SK-N-SH (cell line): Measurements from ENCODE around the gene FBXO3. TPM values are rescaled to one million over a fixed set of nuclear protein-coding genes. Genes with fewer than 3 reads are reported as not detected.

Source experiments
- CTCF ChIA-PET: fragments of 300-600, 350-600 bp; formaldehyde crosslinking; extraction: SDS; loops from one replicate; lab custom pipeline; 2021; lab: Yijun Ruan, JAX
- POLR2A ChIA-PET: fragments of 350-600 bp; sonication (Branson Sonifier 250); formaldehyde crosslinking; extraction: SDS; loops from one replicate; lab custom pipeline; 2020; ENCODE audit warnings: antibody characterized with exemption, inconsistent platforms; lab: Yijun Ruan, JAX
- DNase-seq: peaks from one replicate; pipeline ENCODE4 v3.0.0; 2012
- H2AFZ ChIP-seq: fragments of 200-600 bp; sonication (generic); 2 replicates; pipeline ENCODE4 v1.8.1; 2016; ENCODE audit warnings: antibody characterized with exemption, mild to moderate bottlenecking, low read depth
- H3F3A ChIP-seq: fragments of 200-600 bp; sonication (generic); replicated peaks from 2 replicates; pipeline ENCODE3; 2016; ENCODE audit warnings: antibody characterized with exemption, mild to moderate bottlenecking; ENCODE audit not compliant: insufficient read depth
- H3K27ac ChIP-seq, 2 experiments: fragments of 200-500 bp in 1 of 2; fragments of 200-600 bp in 1 of 2; sonication (Bioruptor generic) in 1 of 2; sonication (generic), shearing (Covaris generic) in 1 of 2; 2 replicates each; pipeline versions ENCODE4 v1.5.1 to v1.6.1; 2014 to 2016; ENCODE audit warnings: low read depth in 2 of 2, inconsistent platforms in 1 of 2, low read length in 1 of 2, mild to moderate bottlenecking in 1 of 2, mixed read lengths in 1 of 2
- H3K27me3 ChIP-seq: fragments of 200-600 bp; sonication (generic), shearing (Covaris generic); 2 replicates; pipeline ENCODE4 v1.6.1; 2016; ENCODE audit warnings: mixed run types; ENCODE audit not compliant: insufficient read depth
- H3K36me3 ChIP-seq, 2 experiments: fragments of 200-500 bp in 1 of 2; fragments of 200-600 bp in 1 of 2; sonication (Bioruptor generic) in 1 of 2; sonication (generic) in 1 of 2; replicated peaks in 1 of 2; 2 replicates each; pipeline versions ENCODE3 to v1.5.1; 2014 to 2016; ENCODE audit warnings: low read length in 1 of 2, mild to moderate bottlenecking in 1 of 2; ENCODE audit not compliant: insufficient read depth in 2 of 2, control insufficient read depth in 1 of 2
- H3K4me1 ChIP-seq, 2 experiments: fragments of 200-500 bp in 1 of 2; fragments of 200-600 bp in 1 of 2; sonication (Bioruptor generic) in 1 of 2; sonication (generic), shearing (Covaris generic) in 1 of 2; 2 replicates each; pipeline versions ENCODE4 v1.5.1 to v1.6.1; 2014 to 2016; ENCODE audit warnings: low read depth in 1 of 2, low read length in 1 of 2, mixed run types in 1 of 2; ENCODE audit not compliant: insufficient read depth in 2 of 2, control insufficient read depth in 1 of 2
- H3K4me2 ChIP-seq: fragments of 200-600 bp; sonication (generic), shearing (Covaris generic); 2 replicates; pipeline ENCODE4 v1.6.1; 2017; ENCODE audit warnings: mixed run types
- H3K4me3 ChIP-seq, 2 experiments: fragments of 200-500 bp in 1 of 2; fragments of 200-600 bp in 1 of 2; sonication (Bioruptor generic) in 1 of 2; sonication (generic), shearing (Covaris generic) in 1 of 2; 2 replicates each; pipeline versions ENCODE4 v1.5.1 to v1.8.1; 2014 to 2016; ENCODE audit warnings: low read depth in 2 of 2, inconsistent platforms in 1 of 2, low read length in 1 of 2, mild to moderate bottlenecking in 1 of 2, mixed read lengths in 1 of 2, moderate library complexity in 1 of 2
- H3K79me2 ChIP-seq: fragments of 200-600 bp; sonication (generic); 2 replicates; pipeline ENCODE4 v1.8.1; 2017; ENCODE audit warnings: mild to moderate bottlenecking; ENCODE audit not compliant: insufficient read depth
- H3K9ac ChIP-seq: fragments of 200-600 bp; sonication (generic); 2 replicates; pipeline ENCODE4 v1.6.1; 2017; ENCODE audit warnings: mixed run types
- H3K9me2 ChIP-seq: fragments of 200-600 bp; sonication (generic); 2 replicates; pipeline ENCODE4 v1.6.1; 2017; ENCODE audit warnings: mixed run types
- H3K9me3 ChIP-seq: fragments of 200-600 bp; sonication (generic); 2 replicates; pipeline ENCODE4 v1.6.1; 2017; ENCODE audit warnings: mixed run types, mild to moderate bottlenecking, moderate library complexity
- H4K20me1 ChIP-seq: fragments of 200-600 bp; sonication (generic); 2 replicates; pipeline ENCODE4 v1.6.1; 2017; ENCODE audit warnings: mild to moderate bottlenecking, mixed run types; ENCODE audit not compliant: insufficient read depth
- CHD2 ChIP-seq: fragments of 150-350 bp; IDR thresholded peaks from 2 replicates; pipeline ENCODE4 v1.6.1; 2018; ENCODE audit warnings: low read length; ENCODE audit not compliant: partially characterized antibody
- ELF1 ChIP-seq: IDR thresholded peaks from 2 replicates; pipeline ENCODE4 v1.4.0; 2012
- EZH2phosphoT487 ChIP-seq: fragments of 200-600 bp; sonication (generic); IDR thresholded peaks from 2 replicates; pipeline ENCODE4 v1.6.1; 2017; ENCODE audit warnings: low read depth, mixed run types, mild to moderate bottlenecking, antibody characterized with exemption, moderate library complexity, borderline replicate concordance
- FOSL2 ChIP-seq: IDR thresholded peaks from 2 replicates; pipeline ENCODE4 v1.4.0; 2012; ENCODE audit warnings: low read depth, mild to moderate bottlenecking, moderate library complexity, borderline replicate concordance
- FOXM1 ChIP-seq: IDR thresholded peaks from 2 replicates; pipeline ENCODE4 v1.4.0; 2012; ENCODE audit warnings: low read depth, mild to moderate bottlenecking
- GABPA ChIP-seq: IDR thresholded peaks from 2 replicates; pipeline ENCODE4 v1.4.0; 2012; ENCODE audit warnings: low read depth, mild to moderate bottlenecking
- IRF3 ChIP-seq: fragments of 150-350 bp; IDR thresholded peaks from 2 replicates; pipeline ENCODE4 v1.6.1; 2016; ENCODE audit warnings: mild to moderate bottlenecking, low read depth, low read length
- JUND ChIP-seq: IDR thresholded peaks from 2 replicates; pipeline ENCODE4 v1.4.0; 2012
- MAX ChIP-seq: IDR thresholded peaks from 2 replicates; pipeline ENCODE4 v1.4.0; 2012; ENCODE audit warnings: low read depth
- MEF2A ChIP-seq: IDR thresholded peaks from 2 replicates; pipeline ENCODE4 v1.4.0; 2012; ENCODE audit warnings: low read depth, borderline replicate concordance
- NRF1 ChIP-seq: IDR thresholded peaks from 2 replicates; pipeline ENCODE4 v1.6.1; 2012; ENCODE audit warnings: low read depth, mild to moderate bottlenecking, low read length
- POLR2AphosphoS5 ChIP-seq: IDR thresholded peaks from 2 replicates; pipeline ENCODE4 v1.6.1; 2012; ENCODE audit warnings: low read depth, low read length
- REST ChIP-seq: IDR thresholded peaks from 2 replicates; pipeline ENCODE4 v1.6.1; 2012; ENCODE audit warnings: mild to moderate bottlenecking, low read depth, low read length, moderate library complexity
- RFX5 ChIP-seq: IDR thresholded peaks from 2 replicates; pipeline ENCODE4 v1.6.1; 2012; ENCODE audit warnings: mild to moderate bottlenecking, improper control_type of control experiment, low read length
- TAF1 ChIP-seq: IDR thresholded peaks from 2 replicates; pipeline ENCODE4 v1.6.1; 2012; ENCODE audit warnings: low read depth, mild to moderate bottlenecking, low read length, moderate library complexity, borderline replicate concordance
- TCF12 ChIP-seq: IDR thresholded peaks from 2 replicates; pipeline ENCODE4 v1.4.0; 2012
- USF1 ChIP-seq: IDR thresholded peaks from 2 replicates; pipeline ENCODE4 v1.4.0; 2012; ENCODE audit warnings: low read depth, borderline replicate concordance
- ZBTB33 ChIP-seq: IDR thresholded peaks from 2 replicates; pipeline ENCODE4 v1.4.0; 2012; ENCODE audit warnings: low read depth, borderline replicate concordance
- WGBS: methylation state at CpG from one replicate; pipeline ENCODE4 v1.1.6; 2017; ENCODE audit warnings: low lambda C conversion rate; 5-methylcytosine and 5-hydroxymethylcytosine counted together
- polyA plus RNA-seq, 3 experiments: library from polyadenylated mRNA; depleted of rRNA; stranded (reverse); fragments of >200 nt; gene quantifications; 2 replicates each; pipeline ENCODE4 v1.2.3, GENCODE V29; 2012

Gene FBXO3
- polyA plus RNA-seq, 1 of the 3 experiments (the other 2 are of a cell fraction), result 17.9 TPM

- no peaks in the 10 kb centered on the region for H3K9me2 ChIP-seq
- peaks cover 71 to 93% of the 10 kb centered on the region in 2 experiments for H3K36me3 ChIP-seq
- WGBS, result 81% methylated on average over 3 of the region's 3 CpGs
- H3K27ac ChIP-seq, result no peak overlapping the region; a peak in 1 of 4 replicates
- H4K20me1 ChIP-seq, result no peaks in the 10 kb centered on the region
- no peaks in the 10 kb centered on the region for H3K27me3 ChIP-seq
- no peak overlapping the region for H3K9ac ChIP-seq
- H3K79me2 ChIP-seq, result peaks cover 73% of the 10 kb centered on the region
- H3K9me3 ChIP-seq, result no peaks in the 10 kb centered on the region
- peaks cover 2 to 36% of the 10 kb centered on the region in 2 experiments; a peak in 3 of 4 replicates for H3K4me1 ChIP-seq
- DNase-seq, result no peak
- peaks cover 25% of the 10 kb centered on the region for H3F3A ChIP-seq
- H3K4me3 ChIP-seq, result no peak overlapping the region
- CTCF ChIA-PET, result interaction anchor here (0.8 to 1.2 kb wide), 2 partner anchors 28 to 33 kb away, joined by 3 read pairs; no protein-coding TSS in a partner anchor
- POLR2A ChIA-PET, result no interaction called here
- H3K4me2 ChIP-seq, result no peak overlapping the region
- TF ChIP-seq POLR2AphosphoS5 (no peak), TCF12 (no peak), FOXM1 (no peak), MAX (no peak), USF1 (no peak), EZH2phosphoT487 (no peak), NRF1 (no peak), JUND (no peak), FOSL2 (no peak), MEF2A (no peak), GABPA (no peak), RFX5 (no peak), TAF1 (no peak), ELF1 (no peak), REST (no peak), ZBTB33 (no peak), IRF3 (no peak), CHD2 (no peak)
- no peak overlapping the region for H2AFZ ChIP-seq
These were observed 64.9 kb downstream of the FBXO3 start for GRCh38 chr11:33709466-33709865.
